ENCODE data around the gene ARID5B.

The ARID5B gene

GRCh38 chr10:62019013-62019684 lies 117.7 kb downstream of the ARID5B start:
- no peaks in the 10 kb centered on the region for H3K9me3 ChIP-seq (ENCODE audit: severe bottlenecking)
- no peaks in the 10 kb centered on the region for H3K27me3 ChIP-seq (ENCODE audit: insufficient read depth, low read depth, severe bottlenecking)
- no peak overlapping the region for H3K27ac ChIP-seq
- H3K36me3 ChIP-seq, result no peaks in the 10 kb centered on the region
- DNase-seq, result no peak
- TF ChIP-seq CTCF (IDR thresholded peaks at IDR 0.05; ENCODE audit: low read depth, low read length), result no peak
- no peak overlapping the region for H3K4me3 ChIP-seq (ENCODE audit: low read depth, low read length)

GRCh38 chr10:62019685-62020359 lies 118.3 kb downstream of the ARID5B start:
- Histone ChIP-seq H3K4me3 (ENCODE audit: low read depth, low read length) (no peak overlapping the region), H3K36me3 (no peaks in the 10 kb centered on the region), H3K27me3 (ENCODE audit: insufficient read depth, low read depth, severe bottlenecking) (no peaks in the 10 kb centered on the region), H3K27ac (no peak overlapping the region), H3K9me3 (ENCODE audit: severe bottlenecking) (no peaks in the 10 kb centered on the region)
- no peak for DNase-seq
- no peak for TF ChIP-seq CTCF (IDR thresholded peaks at IDR 0.05; ENCODE audit: low read depth, low read length)

- no peak for TF ChIP-seq CTCF (IDR thresholded peaks at IDR 0.05; ENCODE audit: low read depth, low read length)
- Histone ChIP-seq H3K27me3 (ENCODE audit: insufficient read depth, low read depth, severe bottlenecking) (no peaks in the 10 kb centered on the region), H3K4me3 (ENCODE audit: low read depth, low read length) (no peak overlapping the region), H3K27ac (no peak overlapping the region), H3K36me3 (no peaks in the 10 kb centered on the region), H3K9me3 (ENCODE audit: severe bottlenecking) (no peaks in the 10 kb centered on the region)
- no peak for DNase-seq
Observed at GRCh38 chr10:62021128-62021665, 119.7 kb downstream of the ARID5B start.

GRCh38 chr10:62021978-62022802 lies 120.7 kb downstream of the ARID5B start:
- Histone ChIP-seq H3K36me3 (no peaks in the 10 kb centered on the region), H3K27me3 (ENCODE audit: insufficient read depth, low read depth, severe bottlenecking) (no peaks in the 10 kb centered on the region), H3K27ac (no peak overlapping the region), H3K4me3 (ENCODE audit: low read depth, low read length) (no peak overlapping the region), H3K9me3 (ENCODE audit: severe bottlenecking) (no peaks in the 10 kb centered on the region)
- no peak for DNase-seq
- no peak for TF ChIP-seq CTCF (IDR thresholded peaks at IDR 0.05; ENCODE audit: low read depth, low read length)

GRCh38 chr10:62022830-62023229 lies 121.3 kb downstream of the ARID5B start:
- H3K27ac ChIP-seq, result no peak overlapping the region
- no peaks in the 10 kb centered on the region for H3K9me3 ChIP-seq (ENCODE audit: severe bottlenecking)
- H3K36me3 ChIP-seq, result no peaks in the 10 kb centered on the region
- H3K4me3 ChIP-seq (ENCODE audit: low read depth, low read length), result no peak overlapping the region
- no peak for TF ChIP-seq CTCF (IDR thresholded peaks at IDR 0.05; ENCODE audit: low read depth, low read length)
- no peaks in the 10 kb centered on the region for H3K27me3 ChIP-seq (ENCODE audit: insufficient read depth, low read depth, severe bottlenecking)
- no peak for DNase-seq

All from WERI-Rb-1 (cell line).